GM12892 (cell line): Measurements from ENCODE around the gene ZEB2.

Experiments used
- POLR2A ChIP-seq: IDR thresholded peaks from 2 replicates; pipeline ENCODE4 v1.6.1; 2011; ENCODE audit warnings: low read depth, low read length, control low read depth
- POLR2AphosphoS5 ChIP-seq: IDR thresholded peaks from 2 replicates; pipeline ENCODE4 v1.6.1; 2011; ENCODE audit warnings: low read depth, low read length, control low read depth

DNA sequence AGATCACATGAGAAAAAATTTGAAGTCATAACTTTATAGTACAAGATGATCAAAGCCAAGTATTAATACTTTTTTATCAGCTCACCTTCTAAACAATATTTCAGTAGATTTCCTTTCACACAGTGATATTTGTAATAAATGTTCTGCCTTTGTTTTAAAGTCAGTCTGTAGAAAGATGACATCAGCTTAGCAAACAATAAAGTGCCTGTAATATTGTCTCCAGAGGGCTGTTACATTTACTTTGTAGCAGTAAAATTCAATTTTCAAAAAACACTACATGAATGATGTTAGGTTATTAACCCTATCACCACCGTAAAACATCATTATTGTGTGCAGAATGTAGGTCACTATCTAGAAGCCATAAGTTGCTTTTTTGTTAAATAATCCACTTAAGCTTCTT lies 49.6 kb downstream of the ZEB2 start:
- no peak for TF ChIP-seq POLR2A
- no peak for TF ChIP-seq POLR2AphosphoS5
